GM18873 (cell line): ENCODE data around the gene OMA1.

ENCODE experiments used
- ATAC-seq: cut with Tn5 transposase; IDR thresholded peaks from one replicate; pipeline ENCODE4 v1.9.1; 2021; ENCODE audit warnings: mild to moderate bottlenecking, moderate library complexity, moderate number of reproducible peaks; ENCODE audit not compliant: unreplicated experiment, low FRiP score

OMA1 gene

GRCh38 chr1:58465825-58466629 is 80.5 kb downstream of the OMA1 start:
- ATAC-seq: no peak

- no peak for ATAC-seq
These were observed 81.3 kb downstream of the OMA1 start for GRCh38 chr1:58465176-58465575.

GRCh38 chr1:58460469-58460868 is 86.1 kb downstream of the OMA1 start:
- no peak for ATAC-seq

- ATAC-seq: no peak
These were observed 86.6 kb downstream of the OMA1 start for GRCh38 chr1:58459911-58460310.

- ATAC-seq: no peak
These were observed 89.4 kb downstream of the OMA1 start for GRCh38 chr1:58457023-58457635.

- ATAC-seq: no peak
These were observed 90.1 kb downstream of the OMA1 start for GRCh38 chr1:58456470-58456869.

- ATAC-seq: no peak
These were observed 91.7 kb downstream of the OMA1 start for GRCh38 chr1:58454807-58455206.

GRCh38 chr1:58454385-58454784 is 92.1 kb downstream of the OMA1 start:
- no peak for ATAC-seq

- no peak for ATAC-seq
These were observed 94.8 kb downstream of the OMA1 start for GRCh38 chr1:58451560-58452191.

GRCh38 chr1:58447886-58448285 is 98.6 kb downstream of the OMA1 start:
- ATAC-seq: no peak

- ATAC-seq: no peak
These were observed 99.5 kb downstream of the OMA1 start for GRCh38 chr1:58447042-58447441.

- ATAC-seq: no peak
These were observed 100.2 kb downstream of the OMA1 start for GRCh38 chr1:58446368-58446767.

GRCh38 chr1:58443986-58444868 is 102.3 kb downstream of the OMA1 start:
- ATAC-seq: no peak

GRCh38 chr1:58442114-58442513 is 104.4 kb downstream of the OMA1 start:
- no peak for ATAC-seq

- no peak for ATAC-seq
These were observed 104.8 kb downstream of the OMA1 start for GRCh38 chr1:58441699-58442098.

- no peak for ATAC-seq
These were observed 105.8 kb downstream of the OMA1 start for GRCh38 chr1:58440696-58441095.

- no peak for ATAC-seq
These were observed 106.6 kb downstream of the OMA1 start for GRCh38 chr1:58439946-58440345.

- ATAC-seq: no peak
These were observed 108.1 kb downstream of the OMA1 start for GRCh38 chr1:58438468-58438867.

GRCh38 chr1:58437623-58438022 is 108.9 kb downstream of the OMA1 start:
- ATAC-seq: no peak

- no peak for ATAC-seq
These were observed 109.8 kb downstream of the OMA1 start for GRCh38 chr1:58436615-58437297.
